Measurements from ENCODE around the gene SLC5A7.
A peak's percentile ranks its signal among the peaks of the same experiment; 100 is the strongest.

SLC5A7 gene

GRCh38 chr2:108026092-108026794, 39.9 kb downstream of the SLC5A7 start:
- no peak for ATAC-seq
- TF ChIP-seq PATZ1 (CRISPR knock-in tag; IDR thresholded peaks at IDR 0.05; ENCODE audit: borderline replicate concordance) (no peak), CSDC2 (CRISPR knock-in tag; IDR thresholded peaks at IDR 0.05) (no peak), ZNF565 (CRISPR knock-in tag; conservative IDR thresholded peaks at IDR 0.05; ENCODE audit: low read depth) (no peak), CREB5 (CRISPR knock-in tag; IDR thresholded peaks at IDR 0.05; ENCODE audit: low read depth) (no peak)

- peak; percentile 33; the same call in 1 of the 3 replicates for ATAC-seq
- TF ChIP-seq ZNF70 (CRISPR knock-in tag; IDR thresholded peaks at IDR 0.05) (no peak), GLIS3 (CRISPR knock-in tag; IDR thresholded peaks at IDR 0.05) (no peak), POU6F1 (CRISPR knock-in tag; IDR thresholded peaks at IDR 0.05; ENCODE audit: borderline replicate concordance, low read depth) (no peak), RARB (CRISPR knock-in tag; IDR thresholded peaks at IDR 0.05) (no peak), ESRRG (CRISPR knock-in tag; IDR thresholded peaks at IDR 0.05) (no peak), ZFP30 (CRISPR knock-in tag; IDR thresholded peaks at IDR 0.05) (no peak), ZNF565 (CRISPR knock-in tag; conservative IDR thresholded peaks at IDR 0.05; ENCODE audit: low read depth) (no peak), CSRNP3 (CRISPR knock-in tag; IDR thresholded peaks at IDR 0.05) (no peak), CREB5 (CRISPR knock-in tag; IDR thresholded peaks at IDR 0.05; ENCODE audit: low read depth) (no peak), TOX (CRISPR knock-in tag; IDR thresholded peaks at IDR 0.05; ENCODE audit: borderline replicate concordance) (no peak), PPARA (CRISPR knock-in tag; IDR thresholded peaks at IDR 0.05; ENCODE audit: borderline replicate concordance) (no peak), TCF4 (CRISPR knock-in tag; IDR thresholded peaks at IDR 0.05; ENCODE audit: borderline replicate concordance) (no peak), BACH2 (CRISPR knock-in tag; IDR thresholded peaks at IDR 0.05; ENCODE audit: borderline replicate concordance) (no peak)
Measured at GRCh38 chr2:108029496-108029895, 43.2 kb downstream of the SLC5A7 start.

- peak; percentile 58; the same call in 2 of the 3 replicates for ATAC-seq
- TF ChIP-seq ISL1 (CRISPR knock-in tag; IDR thresholded peaks at IDR 0.05), result peak; percentile 58
- TF ChIP-seq CSDC2 (CRISPR knock-in tag; IDR thresholded peaks at IDR 0.05), result no peak
Measured at GRCh38 chr2:108029912-108030311, 43.6 kb downstream of the SLC5A7 start.

GRCh38 chr2:108031471-108031941, 45.2 kb downstream of the SLC5A7 start:
- no peak for ATAC-seq
- TF ChIP-seq CSRNP3 (CRISPR knock-in tag; IDR thresholded peaks at IDR 0.05), result no peak
- no peak for TF ChIP-seq BACH2 (CRISPR knock-in tag; IDR thresholded peaks at IDR 0.05; ENCODE audit: borderline replicate concordance)
- TF ChIP-seq ESRRG (CRISPR knock-in tag; IDR thresholded peaks at IDR 0.05), result no peak
- no peak for TF ChIP-seq CSDC2 (CRISPR knock-in tag; IDR thresholded peaks at IDR 0.05)
- TF ChIP-seq PPARA (CRISPR knock-in tag; IDR thresholded peaks at IDR 0.05; ENCODE audit: borderline replicate concordance), result no peak
- no peak for TF ChIP-seq ZNF565 (CRISPR knock-in tag; conservative IDR thresholded peaks at IDR 0.05; ENCODE audit: low read depth)
- no peak for TF ChIP-seq ZFP3 (CRISPR knock-in tag; IDR thresholded peaks at IDR 0.05)
- no peak for TF ChIP-seq POU6F1 (CRISPR knock-in tag; IDR thresholded peaks at IDR 0.05; ENCODE audit: borderline replicate concordance, low read depth)
- TF ChIP-seq TOX (CRISPR knock-in tag; IDR thresholded peaks at IDR 0.05; ENCODE audit: borderline replicate concordance), result no peak
- TF ChIP-seq TCF4 (CRISPR knock-in tag; IDR thresholded peaks at IDR 0.05; ENCODE audit: borderline replicate concordance), result no peak
- no peak for TF ChIP-seq ISL1 (CRISPR knock-in tag; IDR thresholded peaks at IDR 0.05)
- no peak for TF ChIP-seq ZFP30 (CRISPR knock-in tag; IDR thresholded peaks at IDR 0.05)
- TF ChIP-seq ZNF70 (CRISPR knock-in tag; IDR thresholded peaks at IDR 0.05), result no peak
- TF ChIP-seq SNAI2 (CRISPR knock-in tag; IDR thresholded peaks at IDR 0.05), result no peak
- no peak for TF ChIP-seq OSR1 (CRISPR knock-in tag; IDR thresholded peaks at IDR 0.05)
- TF ChIP-seq ZNF8 (CRISPR knock-in tag; IDR thresholded peaks at IDR 0.05), result no peak

All from SK-N-SH treated with all-trans-retinoic acid at 6 μM for 48 hours (cell line).